A673 (cell line): ENCODE results near the gene CCDC73. TPM values are rescaled to one million over a fixed set of nuclear protein-coding genes. Genes with fewer than 3 reads are reported as not detected.
A peak's percentile ranks its signal among the peaks of the same experiment; 100 is the strongest.

ENCODE experiments used
- BruUV-seq: library from RNA; stranded (reverse); fragments of 400-500 nt; replicated peaks from 2 replicates; lab custom pipeline; 2021; lab: Mats Ljungman, UMichigan
- CTCF ChIA-PET: fragments of 300-600 bp; sonication (Branson Sonifier 250); formaldehyde crosslinking; loops from one replicate; lab custom pipeline; 2022; ENCODE audit warnings: antibody characterized with exemption; lab: Charles Lee
- POLR2A ChIA-PET: fragments of 300-600 bp; sonication (Branson Sonifier 250); formaldehyde crosslinking; loops from one replicate; lab custom pipeline; 2022; ENCODE audit warnings: antibody characterized with exemption; ENCODE audit not compliant: low non-redundant PET; lab: Charles Lee
- DNase-seq: peaks from one replicate; pipeline ENCODE4 v3.0.0-alpha.2; 2015; ENCODE audit warnings: low spot score
- H3K27ac ChIP-seq: fragments of 200-600 bp; sonication (generic); 2 replicates; pipeline ENCODE4 v1.5.1; 2016; ENCODE audit warnings: mixed run types, low read depth, mild to moderate bottlenecking, mixed read lengths, antibody characterized with exemption, low read length; ENCODE audit not compliant: poor library complexity, severe bottlenecking
- H3K27me3 ChIP-seq: fragments of 200-600 bp; sonication (generic); replicated peaks from 2 replicates; pipeline ENCODE4 v1.6.1; 2017; ENCODE audit warnings: mixed run types, low read depth, mild to moderate bottlenecking, mixed read lengths, antibody characterized with exemption, low read length; ENCODE audit not compliant: insufficient read depth, poor library complexity
- H3K36me3 ChIP-seq: fragments of 200-600 bp; sonication (generic); 2 replicates; pipeline ENCODE4 v1.6.1; 2016; ENCODE audit warnings: mixed run types, mild to moderate bottlenecking, mixed read lengths, antibody characterized with exemption, low read length; ENCODE audit not compliant: insufficient read depth, poor library complexity, severe bottlenecking
- H3K4me1 ChIP-seq: fragments of 200-600 bp; sonication (generic); 2 replicates; pipeline ENCODE4 v1.6.1; 2017; ENCODE audit warnings: mixed run types, mild to moderate bottlenecking, mixed read lengths, antibody characterized with exemption, low read length; ENCODE audit not compliant: insufficient read depth, poor library complexity, severe bottlenecking
- H3K4me3 ChIP-seq: fragments of 200-600 bp; sonication (generic); 2 replicates; pipeline ENCODE4 v1.5.1; 2016; ENCODE audit warnings: low read depth, mixed run types, mild to moderate bottlenecking, mixed read lengths, low read length; ENCODE audit not compliant: poor library complexity, severe bottlenecking
- H3K9me3 ChIP-seq: fragments of 200-600 bp; sonication (generic); 2 replicates; pipeline ENCODE4 v1.6.1; 2016; ENCODE audit warnings: mixed run types, low read depth, mild to moderate bottlenecking, mixed read lengths, antibody characterized with exemption, low read length; ENCODE audit not compliant: poor library complexity, severe bottlenecking
- EZH2 ChIP-seq: fragments of 200-600 bp; sonication (generic); IDR thresholded peaks from 2 replicates; pipeline ENCODE4 v1.6.1; 2017; ENCODE audit warnings: borderline replicate concordance, low read depth, mild to moderate bottlenecking, mixed read lengths, antibody characterized with exemption, low read length; ENCODE audit not compliant: poor library complexity, severe bottlenecking
- intact Hi-C: fragments of 100-400 bp; cut with micrococcal nuclease; formaldehyde crosslinking; loops from one replicate; pipeline ENCODE4 v1.10.0; 2022; ENCODE audit not compliant: unreplicated experiment
- total RNA-seq: library from RNA; stranded (reverse); gene quantifications from 2 replicates; pipeline ENCODE4 v1.2.3, GENCODE V29; 2021
- TF ChIP-seq, protein P1 (sequence below): fragments of 300-800, 200-600 bp; sonication (generic); conservative IDR thresholded peaks from 2 replicates; pipeline ENCODE4 v1.5.1; 2017; ENCODE audit warnings: low read depth, mild to moderate bottlenecking, antibody characterized with exemption, low read length, moderate library complexity, mixed read lengths

CCDC73 gene
- total RNA-seq, 1 experiment from 2014 or later, result not detected

- DNase-seq, result no peak
- CTCF ChIA-PET, result no interaction called here
- no peaks in the 10 kb centered on the region for H3K9me3 ChIP-seq
- TF ChIP-seq, protein P1, sequence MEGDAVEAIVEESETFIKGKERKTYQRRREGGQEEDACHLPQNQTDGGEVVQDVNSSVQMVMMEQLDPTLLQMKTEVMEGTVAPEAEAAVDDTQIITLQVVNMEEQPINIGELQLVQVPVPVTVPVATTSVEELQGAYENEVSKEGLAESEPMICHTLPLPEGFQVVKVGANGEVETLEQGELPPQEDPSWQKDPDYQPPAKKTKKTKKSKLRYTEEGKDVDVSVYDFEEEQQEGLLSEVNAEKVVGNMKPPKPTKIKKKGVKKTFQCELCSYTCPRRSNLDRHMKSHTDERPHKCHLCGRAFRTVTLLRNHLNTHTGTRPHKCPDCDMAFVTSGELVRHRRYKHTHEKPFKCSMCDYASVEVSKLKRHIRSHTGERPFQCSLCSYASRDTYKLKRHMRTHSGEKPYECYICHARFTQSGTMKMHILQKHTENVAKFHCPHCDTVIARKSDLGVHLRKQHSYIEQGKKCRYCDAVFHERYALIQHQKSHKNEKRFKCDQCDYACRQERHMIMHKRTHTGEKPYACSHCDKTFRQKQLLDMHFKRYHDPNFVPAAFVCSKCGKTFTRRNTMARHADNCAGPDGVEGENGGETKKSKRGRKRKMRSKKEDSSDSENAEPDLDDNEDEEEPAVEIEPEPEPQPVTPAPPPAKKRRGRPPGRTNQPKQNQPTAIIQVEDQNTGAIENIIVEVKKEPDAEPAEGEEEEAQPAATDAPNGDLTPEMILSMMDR, result no peak
- no peak overlapping the region for H3K4me3 ChIP-seq
- H3K36me3 ChIP-seq, result no peaks in the 10 kb centered on the region
- intact Hi-C loops, result no loop called here
- H3K27ac ChIP-seq, result no peak overlapping the region
- H3K27me3 ChIP-seq, result no peaks in the 10 kb centered on the region
- H3K4me1 ChIP-seq, result peaks cover 29% of the 10 kb centered on the region
- POLR2A ChIA-PET, result no interaction called here
- BruUV-seq, result no TSS peak
Measured at GRCh38 chr11:32833921-32834320, 39.5 kb upstream of the CCDC73 start.

DNA sequence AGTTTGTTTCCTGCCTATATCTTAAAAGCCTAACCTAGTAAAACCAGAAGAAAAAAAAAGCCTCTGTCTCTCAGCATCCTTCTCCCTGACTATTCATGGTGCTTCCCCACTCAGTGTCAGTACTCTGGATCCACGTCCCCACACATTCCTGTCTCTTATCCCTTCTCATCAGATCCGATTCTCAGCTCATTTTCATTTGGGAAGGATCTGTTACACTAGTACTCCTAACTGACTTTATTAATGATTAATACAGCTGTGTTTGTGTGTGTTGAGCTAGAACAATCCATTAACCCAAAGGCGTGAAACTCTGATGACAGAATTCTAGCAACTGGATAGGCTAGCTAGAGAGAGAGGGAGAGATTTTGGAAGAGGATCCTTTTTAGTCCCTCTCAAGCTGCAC lies 36.8 kb upstream of the CCDC73 start:
- Histone ChIP-seq H3K4me1 (peaks cover 22% of the 10 kb centered on the region), H3K4me3 (no peak overlapping the region), H3K27me3 (no peaks in the 10 kb centered on the region), H3K36me3 (no peaks in the 10 kb centered on the region), H3K27ac (no peak overlapping the region), H3K9me3 (no peaks in the 10 kb centered on the region)
- CTCF ChIA-PET, result no interaction called here
- intact Hi-C loops, result no loop called here
- no peak for TF ChIP-seq EZH2
- TF ChIP-seq, protein P1, result no peak
- POLR2A ChIA-PET, result interaction anchor here (0.6 kb wide), 1 partner anchor 225 kb away, joined by 3 read pairs; no protein-coding TSS in a partner anchor
- no peak for DNase-seq
- BruUV-seq, result TSS peak; percentile 65

DNA sequence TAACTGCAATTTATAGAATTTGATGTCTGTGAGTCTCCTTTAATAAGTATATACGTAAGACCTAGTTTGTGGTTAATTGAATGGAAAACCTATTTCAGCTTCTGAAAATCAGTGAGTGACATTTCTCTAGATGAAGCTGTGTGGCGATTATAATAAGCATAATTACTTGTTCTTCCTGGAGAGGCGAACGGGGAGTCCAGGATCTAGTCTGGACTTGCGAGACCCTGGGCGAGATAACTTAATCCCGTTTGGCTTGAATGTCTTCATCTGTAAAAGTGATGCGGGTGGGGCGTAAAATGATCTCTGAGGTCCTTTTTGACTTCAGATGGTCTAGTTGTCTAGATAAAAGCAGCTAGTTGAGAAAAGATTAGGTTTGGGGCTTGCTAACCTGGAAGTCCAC lies 36.3 kb upstream of the CCDC73 start:
- CTCF ChIA-PET, result no interaction called here
- no peaks in the 10 kb centered on the region for H3K36me3 ChIP-seq
- no TSS peak for BruUV-seq

More for the DNA sequence above, 36.3 kb upstream of the CCDC73 start:
- Histone ChIP-seq H3K4me1 (peaks cover 22% of the 10 kb centered on the region), H3K27me3 (no peaks in the 10 kb centered on the region), H3K9me3 (no peaks in the 10 kb centered on the region), H3K27ac (no peak overlapping the region), H3K4me3 (peak overlapping the region; percentile 60)
- DNase-seq, result no peak
- no peak for TF ChIP-seq EZH2
- TF ChIP-seq, protein P1, result no peak
- intact Hi-C loops, result no loop called here
- POLR2A ChIA-PET, result interaction anchor here (0.6 kb wide), 1 partner anchor 224 kb away, joined by 3 read pairs; no protein-coding TSS in a partner anchor
